SK-N-SH (cell line): ENCODE results near the gene HK3.

Source experiments
- EZH2phosphoT487 ChIP-seq: fragments of 200-600 bp; sonication (generic); IDR thresholded peaks from 2 replicates; pipeline ENCODE4 v1.6.1; 2017; ENCODE audit warnings: low read depth, mixed run types, mild to moderate bottlenecking, antibody characterized with exemption, moderate library complexity, borderline replicate concordance
- FOSL2 ChIP-seq: IDR thresholded peaks from 2 replicates; pipeline ENCODE4 v1.4.0; 2012; ENCODE audit warnings: low read depth, mild to moderate bottlenecking, moderate library complexity, borderline replicate concordance
- RFX5 ChIP-seq: IDR thresholded peaks from 2 replicates; pipeline ENCODE4 v1.6.1; 2012; ENCODE audit warnings: mild to moderate bottlenecking, improper control_type of control experiment, low read length

- no peak for TF ChIP-seq FOSL2
- no peak for TF ChIP-seq EZH2phosphoT487
- no peak for TF ChIP-seq RFX5
These were observed 17.2 kb upstream of the HK3 start for GRCh38 chr5:176916337-176916736.
